Hematopoietic multipotent progenitor cell treated with erythropoietin and hydrocortisone succinate and interleukin-3 and kit ligand, for 8 days (in vitro differentiated cells): ENCODE results near the gene C1orf159.

ENCODE experiments used
- DNase-seq: peaks from one replicate; pipeline ENCODE4 v3.0.0-alpha.2; 2015

C1orf159 gene

DNA sequence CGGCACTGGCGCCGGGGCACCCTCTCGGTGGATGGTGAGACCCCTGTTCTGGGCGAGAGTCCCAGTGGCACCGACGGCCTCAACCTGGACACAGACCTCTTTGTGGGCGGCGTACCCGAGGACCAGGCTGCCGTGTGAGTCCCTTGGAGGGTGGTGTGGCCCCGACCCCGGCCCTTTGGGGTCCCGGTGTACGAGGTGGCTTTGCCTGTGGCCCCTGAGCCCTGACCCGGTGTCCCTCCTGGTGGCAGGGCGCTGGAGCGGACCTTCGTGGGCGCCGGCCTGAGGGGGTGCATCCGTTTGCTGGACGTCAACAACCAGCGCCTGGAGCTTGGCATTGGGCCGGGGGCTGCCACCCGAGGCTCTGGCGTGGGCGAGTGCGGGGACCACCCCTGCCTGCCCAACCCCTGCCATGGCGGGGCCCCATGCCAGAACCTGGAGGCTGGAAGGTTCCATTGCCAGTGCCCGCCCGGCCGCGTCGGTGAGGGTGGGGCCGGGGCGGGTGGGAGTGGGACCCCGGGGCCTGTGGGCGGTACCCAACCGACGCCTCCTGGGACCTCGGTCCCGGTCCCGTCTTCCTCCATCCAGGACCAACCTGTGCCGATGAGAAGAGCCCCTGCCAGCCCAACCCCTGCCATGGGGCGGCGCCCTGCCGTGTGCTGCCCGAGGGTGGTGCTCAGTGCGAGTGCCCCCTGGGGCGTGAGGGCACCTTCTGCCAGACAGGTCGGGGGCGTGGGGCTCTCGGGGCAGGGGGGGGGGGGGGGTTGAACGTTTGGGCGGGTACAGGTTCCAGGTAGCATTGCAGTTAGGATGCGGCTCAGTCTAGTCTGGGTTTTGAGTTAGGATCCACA, 66.3 kb downstream of the C1orf159 start:
- DNase-seq: no peak

DNA sequence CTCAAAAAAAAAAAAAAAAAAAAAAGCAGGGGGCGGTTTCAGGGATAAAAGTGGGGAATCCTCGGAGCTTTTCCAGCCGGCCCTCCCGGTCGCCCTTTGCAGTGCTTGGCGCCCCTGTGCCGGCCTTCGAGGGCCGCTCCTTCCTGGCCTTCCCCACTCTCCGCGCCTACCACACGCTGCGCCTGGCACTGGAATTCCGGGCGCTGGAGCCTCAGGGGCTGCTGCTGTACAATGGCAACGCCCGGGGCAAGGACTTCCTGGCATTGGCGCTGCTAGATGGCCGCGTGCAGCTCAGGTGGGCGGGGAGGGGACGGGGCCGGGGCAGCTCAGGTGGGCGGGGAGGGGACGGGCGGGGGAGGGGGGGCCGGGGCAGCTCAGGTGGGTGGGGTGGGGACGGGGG, 67.1 kb downstream of the C1orf159 start:
- no peak for DNase-seq

DNA sequence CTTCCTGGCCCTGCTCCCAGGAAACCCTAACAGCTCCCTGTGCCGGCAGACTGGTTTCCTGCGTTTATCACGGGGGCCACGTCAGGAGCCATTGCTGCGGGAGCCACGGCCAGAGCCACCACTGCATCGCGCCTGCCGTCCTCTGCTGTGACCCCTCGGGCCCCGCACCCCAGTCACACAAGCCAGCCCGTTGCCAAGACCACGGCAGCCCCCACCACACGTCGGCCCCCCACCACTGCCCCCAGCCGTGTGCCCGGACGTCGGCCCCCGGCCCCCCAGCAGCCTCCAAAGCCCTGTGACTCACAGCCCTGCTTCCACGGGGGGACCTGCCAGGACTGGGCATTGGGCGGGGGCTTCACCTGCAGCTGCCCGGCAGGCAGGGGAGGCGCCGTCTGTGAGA, 67.9 kb downstream of the C1orf159 start:
- DNase-seq: no peak

DNA sequence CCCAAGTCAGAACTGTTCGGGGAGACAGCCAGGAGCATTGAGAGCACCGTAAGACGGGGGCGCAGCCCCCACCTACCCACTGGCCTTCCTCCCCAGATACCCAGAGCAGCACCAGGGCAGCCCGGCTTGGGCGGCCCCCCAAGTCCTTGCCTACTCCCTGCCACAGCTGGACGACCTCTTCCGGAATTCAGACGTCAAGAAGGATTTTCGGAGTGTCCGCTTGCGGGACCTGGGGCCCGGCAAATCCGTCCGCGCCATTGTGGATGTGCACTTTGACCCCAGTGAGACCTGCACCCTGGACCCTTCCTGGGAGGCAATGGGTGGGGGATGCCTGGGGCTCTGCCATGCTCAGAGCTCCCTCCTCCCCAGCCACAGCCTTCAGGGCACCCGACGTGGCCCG, 68.5 kb downstream of the C1orf159 start:
- no peak for DNase-seq

DNA sequence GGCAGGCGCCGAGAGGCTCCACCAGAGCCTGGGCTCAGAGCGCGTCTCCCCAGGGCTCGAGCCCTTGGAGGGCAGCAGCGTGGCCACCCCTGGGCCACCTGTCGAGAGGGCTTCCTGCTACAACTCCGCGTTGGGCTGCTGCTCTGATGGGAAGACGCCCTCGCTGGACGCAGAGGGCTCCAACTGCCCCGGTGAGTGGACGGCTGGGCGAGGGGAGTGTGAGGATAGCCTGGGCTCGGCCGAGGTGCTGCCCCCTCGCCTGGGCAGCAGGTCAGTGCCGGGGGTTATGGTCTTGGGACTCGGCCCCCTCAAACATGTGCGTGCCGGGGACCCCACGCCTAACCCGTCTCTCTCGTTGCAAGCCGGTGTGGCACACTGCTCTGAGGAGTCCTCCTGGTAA, 69.1 kb downstream of the C1orf159 start:
- DNase-seq: no peak

DNA sequence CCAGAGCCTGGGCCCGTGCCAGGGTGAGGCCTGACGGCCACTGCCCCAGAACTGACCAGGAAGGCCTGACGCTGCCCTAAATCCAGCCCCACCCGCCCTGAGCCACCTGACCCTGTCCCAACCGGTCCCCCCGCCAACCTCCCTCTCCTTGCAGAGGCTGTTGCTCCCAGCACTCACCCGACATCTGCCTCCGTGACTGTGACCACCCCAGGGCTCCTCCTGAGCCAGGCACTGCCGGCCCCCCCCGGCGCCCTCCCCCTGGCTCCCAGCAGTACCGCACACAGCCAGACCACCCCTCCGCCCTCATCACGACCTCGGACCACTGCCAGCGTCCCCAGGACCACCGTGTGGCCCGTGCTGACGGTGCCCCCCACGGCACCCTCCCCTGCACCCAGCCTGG, 69.6 kb downstream of the C1orf159 start:
- DNase-seq: no peak

DNA sequence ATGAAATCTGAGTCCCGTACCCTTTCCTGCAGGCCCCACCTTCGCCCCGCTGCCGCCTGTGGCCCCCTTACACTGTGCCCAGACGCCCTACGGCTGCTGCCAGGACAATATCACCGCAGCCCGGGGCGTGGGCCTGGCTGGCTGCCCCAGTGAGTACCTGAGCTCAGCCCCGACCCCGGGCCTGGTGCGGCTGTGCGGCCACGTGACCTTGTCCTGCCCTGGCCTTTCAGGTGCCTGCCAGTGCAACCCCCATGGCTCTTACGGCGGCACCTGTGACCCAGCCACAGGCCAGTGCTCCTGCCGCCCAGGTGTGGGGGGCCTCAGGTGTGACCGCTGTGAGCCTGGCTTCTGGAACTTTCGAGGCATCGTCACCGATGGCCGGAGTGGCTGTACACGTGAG, 70.8 kb downstream of the C1orf159 start:
- no peak for DNase-seq

DNA sequence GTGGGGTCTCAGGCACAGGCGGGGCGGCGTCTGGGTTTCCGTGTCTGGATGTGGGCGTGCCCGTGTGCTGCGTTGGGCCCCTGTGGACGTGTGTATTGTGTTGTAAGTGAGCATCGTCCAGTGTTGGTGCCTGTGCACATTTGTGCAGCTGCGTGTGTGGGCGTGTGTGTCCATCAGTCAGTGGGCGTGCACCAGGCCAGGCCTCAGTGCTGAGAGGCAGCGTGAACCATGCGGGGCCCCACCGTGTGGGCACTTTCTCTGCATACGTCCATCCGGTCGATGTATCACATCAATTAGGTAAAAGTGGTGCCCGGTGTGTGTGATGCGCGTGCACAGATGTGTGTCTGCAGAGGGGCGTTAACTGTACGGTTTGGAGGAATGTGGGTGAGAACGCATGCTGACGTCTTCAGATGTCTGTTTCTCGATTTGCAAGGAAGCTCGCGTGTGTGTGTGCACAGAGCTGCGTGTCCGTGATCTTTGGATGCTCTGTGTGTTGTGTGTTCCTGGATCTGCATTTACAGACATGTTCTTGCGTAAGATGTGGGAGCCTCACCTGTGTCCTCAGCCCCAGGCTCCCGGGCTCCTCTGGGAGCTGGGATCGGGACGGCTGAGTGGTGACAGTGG, 71.3 kb downstream of the C1orf159 start:
- no peak for DNase-seq

DNA sequence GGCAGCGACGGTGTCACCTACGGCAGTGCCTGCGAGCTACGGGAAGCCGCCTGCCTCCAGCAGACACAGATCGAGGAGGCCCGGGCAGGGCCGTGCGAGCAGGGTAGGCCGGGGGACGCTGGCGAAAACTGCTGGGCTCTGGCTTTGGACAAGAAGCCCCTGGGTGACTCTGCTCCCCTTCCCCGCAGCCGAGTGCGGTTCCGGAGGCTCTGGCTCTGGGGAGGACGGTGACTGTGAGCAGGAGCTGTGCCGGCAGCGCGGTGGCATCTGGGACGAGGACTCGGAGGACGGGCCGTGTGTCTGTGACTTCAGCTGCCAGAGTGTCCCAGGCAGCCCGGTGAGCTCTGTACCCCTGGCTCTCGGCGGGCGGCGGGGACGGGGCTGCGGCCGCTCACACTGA, 72.0 kb downstream of the C1orf159 start:
- no peak for DNase-seq

DNA sequence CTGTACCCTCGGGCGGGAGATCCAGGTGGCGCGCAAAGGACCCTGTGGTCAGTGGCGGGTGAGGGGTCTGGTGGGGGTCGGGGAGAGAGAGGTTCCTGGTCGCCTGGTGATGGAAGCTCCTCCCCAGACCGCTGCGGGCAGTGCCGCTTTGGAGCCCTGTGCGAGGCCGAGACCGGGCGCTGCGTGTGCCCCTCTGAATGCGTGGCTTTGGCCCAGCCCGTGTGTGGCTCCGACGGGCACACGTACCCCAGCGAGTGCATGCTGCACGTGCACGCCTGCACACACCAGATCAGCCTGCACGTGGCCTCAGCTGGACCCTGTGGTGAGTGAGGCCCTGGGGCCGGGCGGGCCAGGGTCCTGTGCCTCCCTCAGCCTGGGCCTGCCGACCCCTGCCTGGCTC, 72.5 kb downstream of the C1orf159 start:
- no peak for DNase-seq

DNA sequence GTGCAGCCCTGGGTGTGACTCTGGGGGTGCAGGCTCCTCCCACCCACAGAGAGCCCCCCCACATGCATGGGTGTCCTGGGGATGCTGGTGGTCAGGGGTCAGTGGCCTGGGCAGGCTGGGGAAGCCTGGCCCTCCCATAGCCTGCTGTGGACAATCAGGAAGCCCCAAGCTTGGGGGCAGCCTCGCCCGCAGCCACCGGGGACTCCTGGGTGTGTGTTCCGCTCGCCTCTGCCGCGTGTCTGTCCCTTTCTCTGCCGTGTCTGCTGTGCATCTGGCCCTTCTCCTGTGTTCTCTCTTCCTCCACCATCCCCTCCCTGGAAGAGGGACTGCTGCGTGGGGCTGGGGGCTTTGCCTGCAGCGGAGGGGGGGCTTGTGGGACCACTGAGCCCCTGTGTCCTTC, 73.1 kb downstream of the C1orf159 start:
- no peak for DNase-seq

DNA sequence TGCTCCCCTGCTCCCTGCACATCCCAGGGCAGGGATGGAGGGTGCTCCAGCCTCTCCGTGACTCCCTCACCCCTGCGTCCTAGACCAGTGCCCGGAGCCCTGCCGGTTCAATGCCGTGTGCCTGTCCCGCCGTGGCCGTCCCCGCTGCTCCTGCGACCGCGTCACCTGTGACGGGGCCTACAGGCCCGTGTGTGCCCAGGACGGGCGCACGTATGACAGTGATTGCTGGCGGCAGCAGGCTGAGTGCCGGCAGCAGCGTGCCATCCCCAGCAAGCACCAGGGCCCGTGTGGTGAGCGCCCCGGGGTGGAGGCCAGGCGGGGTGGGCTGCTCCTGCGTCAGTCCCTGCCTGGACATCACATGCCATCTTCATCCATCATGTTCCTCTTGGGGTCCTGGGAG, 74.0 kb downstream of the C1orf159 start:
- no peak for DNase-seq

DNA sequence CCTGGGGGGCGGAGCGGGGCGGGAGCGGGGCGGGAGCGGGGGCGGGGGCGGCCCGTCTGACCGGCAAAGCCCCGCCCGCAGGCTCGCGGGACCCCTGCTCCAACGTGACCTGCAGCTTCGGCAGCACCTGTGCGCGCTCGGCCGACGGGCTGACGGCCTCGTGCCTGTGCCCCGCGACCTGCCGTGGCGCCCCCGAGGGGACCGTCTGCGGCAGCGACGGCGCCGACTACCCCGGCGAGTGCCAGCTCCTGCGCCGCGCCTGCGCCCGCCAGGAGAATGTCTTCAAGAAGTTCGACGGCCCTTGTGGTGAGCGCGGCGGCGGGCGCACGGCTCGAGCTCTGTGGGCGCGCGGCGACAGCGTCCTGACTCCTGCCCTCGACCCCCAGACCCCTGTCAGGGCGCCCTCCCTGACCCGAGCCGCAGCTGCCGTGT, 74.8 kb downstream of the C1orf159 start:
- no peak for DNase-seq

DNA sequence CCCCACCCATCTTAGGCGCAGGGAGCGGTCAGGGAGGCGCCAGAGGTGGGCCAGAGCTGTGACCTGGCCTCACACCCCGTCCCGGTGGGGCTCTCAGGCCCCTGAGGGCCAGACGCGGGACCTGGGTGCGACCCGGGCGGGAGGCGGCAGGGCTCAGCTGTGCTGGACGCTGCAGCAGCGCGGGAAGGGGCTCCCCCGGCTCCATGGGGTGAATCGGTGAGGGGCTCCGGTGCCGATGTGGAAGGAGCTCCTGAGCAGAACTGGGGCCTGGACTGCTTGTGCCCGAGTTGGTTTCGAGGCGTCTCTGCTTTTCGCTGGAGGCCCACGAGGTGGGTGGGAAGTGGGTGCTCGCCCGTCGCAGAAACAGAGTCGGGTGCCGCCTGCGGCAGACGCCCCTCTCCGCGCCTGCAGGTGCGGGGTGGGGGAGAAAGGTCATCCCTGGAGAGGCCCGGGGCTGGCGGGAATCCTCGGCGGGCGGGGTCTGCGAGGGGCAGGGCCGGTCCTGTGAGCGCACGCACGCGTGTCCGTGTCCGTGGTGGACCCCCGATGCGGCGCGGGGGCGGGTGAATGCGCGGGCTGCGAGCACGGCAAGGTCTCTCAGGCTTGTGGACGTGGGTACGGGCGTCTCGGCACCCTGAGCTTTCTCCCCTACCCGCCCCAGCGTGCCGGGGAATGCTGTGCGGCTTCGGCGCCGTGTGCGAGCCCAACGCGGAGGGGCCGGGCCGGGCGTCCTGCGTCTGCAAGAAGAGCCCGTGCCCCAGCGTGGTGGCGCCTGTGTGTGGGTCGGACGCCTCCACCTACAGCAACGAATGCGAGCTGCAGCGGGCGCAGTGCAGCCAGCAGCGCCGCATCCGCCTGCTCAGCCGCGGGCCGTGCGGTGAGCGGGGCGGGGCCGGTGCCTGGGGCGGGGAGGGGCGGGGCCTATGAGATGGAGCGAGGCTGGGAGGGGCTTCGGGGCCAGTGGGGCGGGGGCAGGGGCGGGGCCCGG, 75.6 kb downstream of the C1orf159 start:
- peak; percentile 60 for DNase-seq

DNA sequence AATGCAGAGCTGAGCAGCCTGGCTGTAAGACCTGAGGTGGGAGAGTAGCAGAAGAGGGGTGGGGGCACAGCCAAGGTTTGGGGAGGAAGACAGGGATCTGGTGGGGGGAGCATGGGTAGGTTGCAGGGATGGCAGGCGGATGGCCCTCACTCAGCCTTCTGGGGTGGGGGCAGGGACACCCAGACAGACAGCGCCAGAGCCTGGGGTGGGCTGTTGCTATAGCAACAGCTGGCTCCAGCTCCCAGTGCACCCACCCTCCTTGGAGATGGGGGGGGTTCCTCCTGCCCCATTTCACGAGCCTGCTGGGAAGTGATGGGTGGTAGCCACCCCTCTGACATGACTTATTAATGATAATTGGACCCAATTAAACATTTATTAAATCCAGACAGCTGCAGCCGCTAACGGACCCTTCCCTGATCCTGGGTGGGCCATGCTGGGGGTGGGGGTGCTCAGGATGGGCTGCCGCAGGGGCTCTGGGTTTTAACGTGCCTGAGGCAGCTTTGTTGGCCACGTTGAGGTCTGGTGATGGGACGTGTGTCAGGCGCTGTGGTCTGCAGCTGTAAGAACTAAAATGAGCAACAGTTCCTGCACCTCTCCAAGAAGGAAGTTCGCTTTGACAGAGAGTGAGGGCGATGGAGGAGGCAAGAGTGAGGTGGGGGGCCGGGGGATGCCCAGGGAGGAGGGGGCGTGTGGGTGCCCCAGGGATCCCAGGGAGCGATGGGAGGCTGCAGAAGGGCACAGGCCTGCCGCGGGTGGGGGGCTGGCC, 76.6 kb downstream of the C1orf159 start:
- no peak for DNase-seq

DNA sequence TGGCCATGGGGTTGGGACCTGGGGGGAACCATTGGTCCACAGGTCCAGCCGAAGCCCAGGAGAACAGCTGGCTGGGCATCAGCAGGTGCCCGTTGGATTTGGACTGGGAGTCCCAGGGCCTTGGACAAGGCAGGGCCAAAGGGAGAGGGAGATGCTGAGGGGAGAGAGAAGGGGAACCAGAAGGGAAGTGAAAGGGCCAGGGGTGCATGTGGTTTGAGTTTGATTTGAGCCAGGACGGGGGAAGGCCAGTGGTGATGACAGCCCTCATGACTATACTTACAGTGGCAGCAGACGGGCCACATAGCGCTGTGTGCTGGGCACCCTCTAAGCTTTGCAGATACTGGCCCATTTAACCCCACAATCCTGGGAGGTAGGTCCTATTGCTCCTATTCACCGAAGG, 77.2 kb downstream of the C1orf159 start:
- no peak for DNase-seq

DNA sequence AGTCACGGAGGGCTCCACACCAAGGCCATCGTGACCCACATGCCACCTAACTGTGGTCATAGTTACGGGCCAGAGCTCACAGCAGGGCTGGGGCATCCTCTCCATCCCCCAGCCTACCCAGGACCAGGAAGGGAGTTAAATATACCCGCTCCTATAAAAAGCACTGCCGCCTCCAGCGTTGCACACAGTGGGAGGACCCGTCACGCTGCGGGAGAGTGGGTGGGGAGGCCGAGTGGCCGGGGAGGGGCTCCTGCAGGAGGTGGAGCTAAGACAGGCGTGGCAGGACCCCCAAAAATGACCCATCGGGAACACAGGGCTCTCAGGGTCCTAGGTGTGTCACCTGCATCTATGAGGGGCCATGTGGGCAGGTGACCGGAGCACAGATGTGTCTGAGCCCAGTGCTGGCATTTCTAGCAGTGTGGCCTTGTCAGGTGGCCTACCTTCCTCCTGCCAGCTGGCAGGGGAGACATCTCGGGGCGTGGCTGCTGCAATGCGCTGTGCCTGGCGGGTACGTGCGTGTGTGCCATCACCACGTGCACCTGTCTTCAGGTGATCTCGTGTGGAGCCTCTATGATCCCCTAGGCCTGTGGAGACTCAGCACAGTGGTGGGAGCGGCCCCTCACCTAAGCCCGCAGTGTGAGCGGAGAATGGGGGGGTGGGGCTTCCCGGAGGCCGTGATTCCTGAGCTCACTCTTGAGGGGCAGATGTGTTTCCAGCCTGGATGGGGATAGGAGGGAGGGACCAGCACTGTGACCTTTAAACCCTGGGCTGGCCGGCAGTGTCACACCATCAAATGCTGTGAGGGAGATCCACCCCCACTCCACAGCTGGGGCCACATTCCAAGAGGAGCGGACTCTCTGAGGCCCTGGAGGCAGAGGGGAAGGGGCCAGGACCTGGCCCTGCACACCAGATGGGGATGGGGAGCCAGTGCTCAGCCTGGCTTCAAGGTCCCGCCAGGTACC, 78.2 kb downstream of the C1orf159 start:
- DNase-seq: no peak

DNA sequence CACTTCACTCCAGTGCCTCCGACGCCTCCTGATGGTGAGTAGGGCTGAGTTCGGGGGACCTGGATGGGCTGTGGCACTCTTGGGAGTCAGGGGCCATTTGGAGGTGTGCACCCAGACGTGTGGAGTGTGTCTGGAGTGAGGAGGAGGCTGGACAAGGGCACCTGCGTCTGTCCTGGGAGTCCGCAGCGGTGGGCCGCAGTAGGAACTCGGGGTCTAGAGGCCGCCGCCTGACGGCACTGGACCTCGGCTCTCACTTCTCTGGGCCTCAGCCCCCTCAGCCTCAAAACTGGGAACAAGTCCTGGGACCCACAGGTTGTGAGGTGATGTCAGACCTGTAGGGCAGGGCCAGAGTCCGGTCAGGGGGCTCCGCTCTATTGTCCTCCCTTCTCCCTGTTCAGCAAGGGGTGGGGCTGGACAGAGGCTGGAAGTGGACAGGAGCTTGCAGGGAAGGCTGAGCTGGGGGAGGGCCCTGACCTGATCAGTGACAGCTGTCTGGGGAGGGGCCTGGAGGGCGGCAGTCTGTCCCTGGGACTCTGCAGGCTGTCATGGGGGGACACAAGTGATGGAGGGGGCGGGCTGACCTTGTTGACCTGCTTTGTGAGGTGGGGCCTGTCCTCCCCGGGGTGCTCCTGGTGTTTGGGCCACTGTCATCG, 80.5 kb downstream of the C1orf159 start:
- no peak for DNase-seq

DNA sequence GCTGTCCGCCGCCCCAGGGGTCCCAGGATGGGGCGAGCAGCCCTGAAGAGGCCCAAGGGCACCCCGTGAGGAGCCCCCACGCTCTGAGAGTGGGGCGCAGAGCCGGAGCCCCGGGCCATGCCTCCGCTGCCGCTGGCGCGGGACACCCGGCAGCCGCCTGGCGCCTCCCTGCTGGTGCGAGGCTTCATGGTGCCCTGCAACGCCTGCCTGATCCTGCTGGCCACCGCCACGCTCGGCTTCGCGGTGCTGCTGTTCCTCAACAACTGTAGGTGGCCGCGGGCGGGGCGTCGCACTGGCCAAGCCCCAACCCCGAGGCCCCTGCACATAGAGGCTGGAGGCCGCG, 81.5 kb downstream of the C1orf159 start:
- no peak for DNase-seq

DNA sequence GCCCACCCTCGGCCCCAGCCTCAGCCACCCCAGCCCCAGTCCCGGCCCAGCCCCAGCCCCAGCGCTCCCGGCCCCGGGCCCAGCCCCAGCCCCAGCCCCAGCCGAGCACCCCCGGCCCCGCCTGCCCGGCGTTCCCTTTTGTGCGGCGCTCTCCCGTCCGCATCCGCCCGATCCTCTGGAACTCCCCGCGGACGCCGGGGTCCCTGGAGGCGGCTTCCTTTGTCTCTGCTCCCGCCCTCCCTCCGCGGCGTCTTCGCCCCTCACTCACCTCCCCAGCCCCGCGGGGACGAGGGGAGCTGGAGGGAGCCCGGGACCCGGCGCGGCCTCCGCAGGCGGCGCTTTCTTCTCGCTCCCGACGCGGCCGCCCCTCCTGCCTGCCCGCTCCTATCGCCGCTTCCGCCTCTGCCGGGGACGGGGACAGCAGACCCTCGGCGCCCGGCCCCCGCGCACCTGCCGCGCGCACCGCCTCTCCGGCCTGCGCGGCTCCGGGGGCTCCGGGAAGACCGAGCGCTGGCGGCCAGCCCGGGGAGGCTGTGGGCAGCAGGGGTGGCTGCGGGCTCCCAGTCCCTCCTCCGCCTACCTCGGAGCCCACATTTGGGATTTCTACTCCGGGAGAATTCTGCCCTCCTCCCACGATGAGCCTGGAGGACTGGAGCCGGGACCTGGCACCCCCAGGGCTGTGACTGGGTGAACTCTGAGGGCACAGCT, 82.0 kb downstream of the C1orf159 start:
- DNase-seq: no peak
